Activated CD4-positive, alpha-beta T cell treated with anti-CD3 and anti-CD28 coated beads, Interleukin-2, amount 50 U/mL, for 4 hours (primary cell): ENCODE data around the gene STPG4.
"Not testable (repeated sequence)": the region's sequence is repeated elsewhere in the genome, so short reads cannot be mapped to it uniquely, and the experiment has no call there.

Source experiments
- DNase-seq, 2 experiments: peaks; one replicate each; pipeline ENCODE4 v3.0.0-alpha.2; 2020

The STPG4 gene

GRCh38 chr2:47124740-47125139, 30.4 kb downstream of the STPG4 start:
- DNase-seq = not testable (repeated sequence)

DNA sequence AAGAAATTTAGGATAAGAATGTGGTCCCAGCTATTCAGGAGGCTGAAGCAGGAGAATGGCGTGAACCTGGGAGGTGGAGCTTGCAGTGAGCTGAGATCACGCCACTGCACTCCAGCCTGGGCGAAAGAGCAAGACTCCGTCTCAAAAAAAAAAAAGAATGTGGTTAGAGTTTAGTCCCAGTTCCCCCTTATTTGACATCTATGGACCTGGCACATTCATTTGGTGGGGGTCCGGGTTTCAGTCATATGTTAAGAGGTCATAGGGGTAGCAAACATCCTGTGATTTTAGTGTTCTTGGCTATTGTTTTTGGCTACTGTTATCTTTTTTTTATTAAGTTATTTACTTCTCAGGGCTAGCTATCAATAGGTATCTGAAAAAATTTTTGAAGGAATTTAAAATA, 34.7 kb downstream of the STPG4 start:
- not testable (repeated sequence) for DNase-seq

DNA sequence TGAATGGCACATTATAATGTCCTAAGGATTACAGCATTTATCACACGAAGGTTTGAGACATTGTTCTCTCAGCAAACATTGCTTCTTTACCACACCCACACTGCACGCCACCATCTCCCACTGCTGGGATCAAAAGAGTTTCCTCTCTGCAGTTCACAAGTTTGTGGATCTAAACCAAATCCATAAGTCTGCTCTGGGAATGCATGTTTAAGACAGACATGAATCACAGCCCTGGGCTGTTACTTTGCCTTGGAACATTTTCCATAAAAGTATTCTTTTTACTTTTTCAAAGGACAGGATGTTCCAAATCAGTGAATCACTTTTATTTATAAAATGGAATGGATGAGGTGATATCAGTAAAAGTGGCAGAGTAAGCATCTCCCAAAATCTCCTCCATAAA, 36.1 kb downstream of the STPG4 start:
- no peak for DNase-seq

DNA sequence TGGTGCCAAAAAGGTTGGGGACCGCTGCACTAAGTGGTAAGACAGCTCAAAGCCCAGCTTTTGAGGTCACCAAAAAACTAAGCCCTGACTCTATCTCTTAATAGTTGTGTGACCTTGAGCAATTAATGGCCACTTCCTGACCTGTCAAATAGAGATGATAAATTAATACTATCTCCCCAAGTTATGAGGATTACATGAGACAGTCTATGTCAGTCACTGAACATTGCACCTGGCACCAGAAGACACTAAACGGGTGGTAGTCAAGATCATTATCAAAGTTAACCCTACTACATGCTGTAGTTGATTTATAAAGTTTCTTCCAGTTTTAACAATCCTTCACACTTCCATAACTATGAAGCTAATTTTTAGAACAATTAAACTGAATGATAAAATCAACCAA, 36.5 kb downstream of the STPG4 start:
- no peak for DNase-seq

GRCh38 chr2:47112665-47113435, 42.3 kb downstream of the STPG4 start:
- DNase-seq = no peak

GRCh38 chr2:47109680-47110079, 45.4 kb downstream of the STPG4 start:
- DNase-seq = no peak

DNA sequence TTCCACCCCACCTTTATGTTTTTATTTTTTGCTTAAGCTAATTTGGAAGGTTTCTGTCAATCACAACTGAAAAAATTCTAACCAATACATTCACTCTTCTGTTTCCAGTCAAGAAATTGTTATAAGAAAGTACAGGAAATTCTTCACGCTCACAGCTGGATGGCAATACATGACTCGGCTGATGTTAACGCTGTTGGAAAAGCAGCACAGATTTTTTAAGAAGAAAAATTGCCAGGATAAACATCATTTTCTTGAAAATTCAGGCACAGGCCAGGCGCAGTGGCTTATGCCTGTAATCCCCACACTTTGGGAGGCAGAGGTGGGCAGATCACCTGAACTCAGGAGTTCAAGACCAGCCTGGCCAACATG, 46.1 kb downstream of the STPG4 start:
- DNase-seq = no peak

DNA sequence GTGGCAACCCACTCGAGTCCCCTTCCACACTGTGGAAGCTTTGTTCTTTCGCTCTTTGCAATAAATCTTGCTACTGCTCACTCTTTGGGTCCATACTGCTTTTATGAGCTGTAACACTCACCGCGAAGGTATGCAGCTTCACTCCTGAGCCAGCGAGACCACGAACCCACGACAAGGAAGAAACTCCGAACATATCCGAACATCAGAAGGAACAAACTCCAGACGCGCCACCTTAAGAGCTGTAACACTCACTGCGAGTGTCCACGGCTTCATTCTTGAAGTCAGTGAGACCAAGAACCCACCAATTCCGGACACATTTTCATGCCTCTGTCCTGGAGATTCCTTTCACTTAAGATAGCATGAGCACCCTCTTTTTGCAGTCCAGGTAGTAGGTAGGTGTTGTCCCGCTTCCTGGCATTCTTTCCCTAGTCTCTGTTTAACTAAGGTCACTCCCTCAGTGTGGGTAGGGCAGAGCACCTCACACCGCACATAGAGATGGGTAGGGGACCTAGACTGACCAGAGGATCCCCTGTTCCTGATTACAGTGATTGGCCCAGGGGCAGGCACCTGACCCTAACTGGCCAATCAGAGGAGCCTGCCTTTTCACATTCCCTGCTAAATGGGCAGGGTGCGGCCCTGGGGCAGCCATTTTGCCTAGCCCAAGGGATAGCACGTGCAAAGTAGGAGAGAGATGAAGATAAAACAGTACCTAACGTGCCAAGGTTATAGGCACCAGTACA, 46.7 kb downstream of the STPG4 start:
- DNase-seq = not testable (repeated sequence)

GRCh38 chr2:47107201-47107600, 47.9 kb downstream of the STPG4 start:
- DNase-seq = not testable (repeated sequence)

- DNase-seq = not testable (repeated sequence)
These were observed 48.9 kb downstream of the STPG4 start for GRCh38 chr2:47106231-47106630.

- DNase-seq = not testable (repeated sequence)
These were observed 55.4 kb downstream of the STPG4 start for GRCh38 chr2:47099712-47100111.

DNA sequence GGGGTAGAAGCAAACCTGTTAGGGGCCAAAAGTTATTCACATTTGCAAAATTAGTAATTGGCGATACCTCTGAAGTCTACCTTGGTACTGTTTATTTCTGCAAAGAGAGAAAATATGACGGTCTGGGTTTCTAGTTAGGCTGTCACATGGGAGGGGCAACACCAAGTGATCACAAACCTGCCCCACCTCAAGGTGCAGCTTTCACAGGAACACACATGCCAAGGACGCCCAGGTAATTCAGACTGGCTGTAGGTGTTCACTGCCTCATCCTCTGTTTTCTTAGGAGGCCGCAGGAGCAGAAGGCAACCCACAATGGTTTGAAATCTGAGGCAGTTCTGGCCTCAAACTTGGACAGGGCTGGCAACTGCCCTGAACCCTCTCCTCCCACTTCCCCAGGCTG, 56.2 kb downstream of the STPG4 start:
- DNase-seq = no peak

DNA sequence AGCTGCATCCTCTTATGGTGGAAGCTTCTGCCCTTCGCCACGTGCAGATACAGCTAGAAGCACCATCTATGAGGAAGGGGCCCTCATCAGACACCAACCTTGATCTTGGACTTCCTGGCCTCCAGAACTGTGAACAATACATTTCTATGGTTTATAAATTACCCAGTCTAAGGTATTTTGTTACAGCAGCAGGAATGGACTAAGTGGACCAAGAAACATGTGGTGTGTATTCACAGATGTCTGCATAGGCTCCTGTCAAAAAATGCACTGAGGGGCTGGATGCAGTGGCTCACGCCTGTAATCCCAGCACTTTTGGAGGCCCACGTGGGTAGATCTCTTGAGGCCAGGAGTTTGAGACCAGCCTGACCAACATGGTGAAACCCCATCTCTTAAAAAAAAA, 57.5 kb downstream of the STPG4 start:
- no peak for DNase-seq

- no peak for DNase-seq
These were observed 58.7 kb downstream of the STPG4 start for GRCh38 chr2:47096451-47096850.

GRCh38 chr2:47095349-47096020, 59.6 kb downstream of the STPG4 start:
- DNase-seq = no peak

DNA sequence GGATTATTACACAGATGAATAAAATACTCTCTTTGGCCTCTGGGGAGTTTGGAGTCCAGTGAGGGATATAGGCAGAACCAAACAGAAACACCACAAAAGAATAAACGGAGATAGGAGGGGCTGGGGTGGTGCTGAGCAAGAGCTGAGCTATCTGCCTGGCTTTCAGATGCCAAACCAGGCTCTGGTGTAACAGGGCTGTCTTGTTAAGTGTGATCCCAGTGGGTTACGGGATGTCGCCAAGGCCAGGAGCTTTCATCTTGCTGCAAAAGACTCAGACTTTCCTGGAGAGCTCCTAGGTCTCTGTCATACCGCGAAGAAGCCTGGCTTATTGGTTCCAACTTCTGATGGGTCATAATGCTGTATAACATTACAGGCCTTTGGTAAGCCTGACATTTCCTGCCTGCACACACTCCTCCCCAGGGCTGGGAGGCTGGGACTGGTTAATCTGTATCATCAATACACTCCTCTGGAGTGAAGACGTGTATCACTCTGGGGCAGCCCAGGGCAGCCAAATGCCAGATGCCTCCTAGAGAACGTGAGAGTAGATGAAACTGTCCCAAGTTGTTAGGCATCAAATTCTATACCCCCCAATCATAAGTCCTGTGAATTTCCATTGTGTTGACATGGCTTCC, 60.5 kb downstream of the STPG4 start:
- no peak for DNase-seq

GRCh38 chr2:47093626-47094025, 61.5 kb downstream of the STPG4 start:
- no peak for DNase-seq

DNA sequence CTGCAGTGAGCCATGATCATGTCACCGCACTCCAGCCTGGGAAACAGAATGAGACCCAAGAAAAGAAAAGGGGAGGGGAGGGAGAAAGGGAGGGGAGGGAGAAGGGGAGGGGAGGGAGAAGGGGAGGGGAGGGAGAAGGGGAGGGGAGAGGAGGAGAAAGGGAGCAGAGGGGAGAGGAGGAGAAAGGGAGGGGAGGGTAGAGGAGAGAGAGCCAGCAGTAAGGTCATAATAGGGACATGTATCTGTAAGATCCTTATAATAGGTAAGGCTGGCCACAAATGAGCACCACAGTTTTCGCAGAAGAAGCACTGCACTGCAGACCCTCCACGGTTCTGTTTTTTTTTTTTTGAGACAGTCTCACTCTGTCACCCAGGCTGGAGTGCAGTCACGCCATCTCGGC, 62.6 kb downstream of the STPG4 start:
- DNase-seq = no peak

GRCh38 chr2:47091118-47091517, 64.0 kb downstream of the STPG4 start:
- no peak for DNase-seq

DNA sequence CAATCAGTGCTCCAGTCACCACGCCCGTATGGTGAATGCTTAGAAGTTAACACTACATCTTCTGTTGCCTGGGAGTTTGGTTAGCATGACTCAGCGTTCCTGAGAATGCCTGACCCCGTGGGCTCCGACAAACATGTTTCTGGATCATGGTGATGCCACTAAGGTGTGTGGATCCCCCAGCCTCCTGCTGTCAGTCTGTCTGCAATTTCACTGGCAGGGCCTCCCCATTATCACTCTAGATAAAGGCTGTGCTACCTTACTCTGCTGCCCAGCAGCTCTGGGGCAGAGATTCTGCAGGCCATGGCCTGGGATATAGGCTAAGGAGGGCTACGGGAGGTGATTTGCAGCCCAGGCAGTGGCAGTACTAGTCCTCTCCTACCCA, 66.0 kb downstream of the STPG4 start:
- no peak for DNase-seq

GRCh38 chr2:47088371-47089082, 66.6 kb downstream of the STPG4 start:
- DNase-seq = no peak

GRCh38 chr2:47087051-47087450, 68.1 kb downstream of the STPG4 start:
- no peak for DNase-seq

DNA sequence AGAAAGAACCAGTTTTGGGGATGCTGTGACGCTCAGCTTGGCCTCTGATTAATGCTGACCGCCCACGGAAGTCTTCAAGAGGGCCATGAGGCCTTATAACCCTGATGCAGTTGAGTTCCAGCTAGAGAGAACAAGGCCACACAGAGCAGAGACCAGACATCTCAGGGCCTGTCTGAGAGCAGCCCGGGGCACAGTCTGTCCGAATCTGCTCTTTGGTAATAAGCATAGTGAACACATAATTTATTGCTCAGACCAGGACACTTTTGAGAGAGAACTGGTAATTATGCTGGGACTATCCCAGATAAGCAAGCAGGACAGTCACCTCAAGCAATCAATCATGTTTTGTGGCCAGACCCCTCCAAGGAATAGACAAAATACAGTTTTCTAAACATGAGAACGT, 68.5 kb downstream of the STPG4 start:
- no peak for DNase-seq
